Muscle of arm (tissue), 12 donors: ENCODE measurements around the gene RADIL. TPM values are rescaled to one million over a fixed set of nuclear protein-coding genes. Genes with fewer than 3 reads are reported as not detected.

Experiments
- DNase-seq: peaks from one replicate; pipeline ENCODE4 v3.0.0-alpha.2; 2013
- polyA plus RNA-seq, 12 donors: library from polyadenylated mRNA; unstranded; fragments of 120-200 nt; gene quantifications; one replicate each; pipeline ENCODE4 v1.2.1, GENCODE V29; 2013; ENCODE audit not compliant: insufficient read length in 12 of 12

The RADIL gene
- polyA plus RNA-seq, 12 donors = 2.0 to 14.4 (median 3.5) TPM; not detected in 1

DNA sequence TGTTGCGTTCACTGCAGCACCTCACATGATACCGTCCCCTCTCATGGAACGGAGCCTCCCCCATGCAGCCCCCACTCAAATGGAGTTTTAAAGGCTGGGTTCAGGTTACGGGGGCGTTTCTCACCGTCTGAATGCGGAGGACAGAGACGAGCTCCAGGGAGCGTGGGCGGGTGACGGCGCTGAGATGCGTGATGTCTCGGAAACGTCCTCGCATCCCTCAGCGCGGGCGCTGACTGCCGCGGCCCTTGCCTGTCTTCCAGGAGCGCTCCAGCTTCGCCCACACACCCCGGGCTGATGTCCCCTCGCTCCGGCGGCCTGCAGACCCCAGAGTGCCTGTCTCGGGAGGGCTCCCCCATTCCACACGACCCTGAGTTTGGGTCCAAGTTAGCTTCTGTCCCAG lies 124.7 kb downstream of the RADIL start:
- no peak for DNase-seq

DNA sequence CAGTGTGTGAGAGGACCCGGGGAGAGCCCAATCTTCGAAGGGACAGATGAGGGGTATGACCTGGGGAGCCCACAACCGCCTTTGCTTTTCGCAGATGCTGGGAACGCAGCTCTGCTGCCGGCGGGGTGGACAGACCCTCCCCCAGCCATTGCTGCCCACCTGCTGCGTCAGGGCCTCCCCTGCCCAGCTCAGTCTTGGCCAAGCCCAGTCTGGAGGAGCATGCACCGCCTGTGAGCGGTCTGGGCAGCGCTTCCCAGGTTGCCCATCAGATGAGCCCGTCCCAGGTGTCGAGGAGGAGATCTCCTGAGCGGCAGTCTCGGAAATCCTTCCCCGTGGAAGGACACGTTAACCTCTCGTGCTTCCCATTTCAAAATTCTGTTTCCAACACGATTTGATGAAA lies 125.4 kb downstream of the RADIL start:
- DNase-seq = no peak

DNA sequence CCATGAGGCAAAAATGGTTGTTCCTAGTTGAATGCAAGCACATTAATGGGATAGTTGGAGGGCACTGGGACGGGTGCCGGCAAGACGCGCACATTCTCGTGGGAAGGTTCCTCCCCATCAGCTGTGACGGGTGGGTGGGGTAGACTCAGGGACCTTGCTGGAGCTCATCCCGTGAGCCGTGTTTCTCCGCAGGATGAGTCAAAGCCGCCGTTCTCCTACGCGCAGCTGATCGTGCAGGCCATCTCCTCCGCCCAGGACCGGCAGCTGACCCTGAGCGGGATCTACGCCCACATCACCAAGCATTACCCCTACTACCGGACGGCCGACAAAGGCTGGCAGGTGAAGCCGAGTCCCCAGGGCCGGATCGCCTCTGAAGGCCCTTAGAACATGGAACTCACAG lies 128.5 kb downstream of the RADIL start:
- DNase-seq = no peak

DNA sequence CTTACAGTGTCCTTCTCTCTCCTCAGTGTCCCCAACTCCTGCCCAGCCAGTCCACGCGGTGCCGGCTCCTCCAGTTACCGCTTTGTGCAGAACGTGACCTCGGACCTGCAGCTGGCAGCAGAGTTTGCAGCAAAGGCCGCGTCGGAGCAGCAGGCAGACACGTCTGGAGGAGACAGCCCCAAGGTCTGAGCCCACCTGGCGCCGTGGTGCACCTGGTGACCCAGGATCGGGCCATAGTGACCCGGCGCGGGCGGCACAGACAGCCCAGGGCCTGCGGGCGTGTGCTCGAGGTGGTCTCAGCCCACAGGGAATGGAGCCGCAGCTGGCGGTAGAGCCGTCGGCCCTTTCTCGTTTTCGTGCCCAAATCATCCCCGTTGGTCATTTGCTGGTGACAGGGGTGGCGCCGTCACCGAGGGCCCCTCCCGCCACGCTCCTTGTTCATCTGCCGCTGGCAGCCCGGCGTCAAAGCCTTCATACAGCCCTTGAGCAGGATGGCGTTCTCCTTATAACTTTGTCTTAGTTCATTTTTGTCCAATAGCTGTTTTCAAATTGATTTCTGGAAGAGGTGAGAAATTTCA lies 129.0 kb downstream of the RADIL start:
- no peak for DNase-seq

DNA sequence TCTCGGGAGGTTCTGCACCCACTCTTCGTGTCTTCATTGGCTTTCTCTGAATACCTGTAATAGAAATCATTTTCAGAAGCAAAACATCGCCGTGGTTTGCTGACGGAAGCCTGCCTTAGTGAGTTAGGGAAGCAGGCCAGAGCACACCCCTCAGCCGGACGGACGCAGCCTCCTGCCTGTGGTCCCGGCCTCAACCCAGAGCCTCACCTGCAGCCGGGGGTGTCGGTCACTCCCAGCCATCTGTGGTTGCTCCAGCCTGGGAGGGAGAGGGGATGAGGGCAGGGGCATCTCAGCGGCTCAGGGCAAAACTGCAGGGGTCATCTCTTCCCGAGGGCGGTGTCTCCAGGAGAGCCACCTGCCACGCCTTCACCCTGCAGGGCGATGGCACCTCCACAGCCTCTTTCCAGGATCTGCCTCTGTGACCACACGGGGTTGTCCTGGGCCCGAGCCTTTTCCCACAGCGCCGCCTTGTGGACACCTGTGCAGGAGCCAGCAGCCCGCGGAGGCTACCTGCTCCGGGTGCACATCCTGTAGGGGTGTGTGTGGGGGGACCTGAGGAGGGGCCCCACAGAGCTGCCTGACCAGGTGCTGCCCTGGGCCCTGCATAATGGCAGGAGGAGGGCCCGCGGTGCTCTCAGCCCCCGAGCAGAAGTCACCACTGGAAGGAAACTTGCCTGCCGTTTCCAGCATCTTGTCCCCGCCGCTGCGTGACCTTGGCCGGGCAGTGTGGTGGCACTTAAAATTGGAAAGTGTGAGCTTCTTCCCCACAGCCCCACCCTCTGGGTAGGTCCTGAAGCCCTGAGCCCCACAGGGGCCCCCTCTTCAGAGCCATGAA lies 129.7 kb downstream of the RADIL start:
- peak; percentile 60 for DNase-seq

DNA sequence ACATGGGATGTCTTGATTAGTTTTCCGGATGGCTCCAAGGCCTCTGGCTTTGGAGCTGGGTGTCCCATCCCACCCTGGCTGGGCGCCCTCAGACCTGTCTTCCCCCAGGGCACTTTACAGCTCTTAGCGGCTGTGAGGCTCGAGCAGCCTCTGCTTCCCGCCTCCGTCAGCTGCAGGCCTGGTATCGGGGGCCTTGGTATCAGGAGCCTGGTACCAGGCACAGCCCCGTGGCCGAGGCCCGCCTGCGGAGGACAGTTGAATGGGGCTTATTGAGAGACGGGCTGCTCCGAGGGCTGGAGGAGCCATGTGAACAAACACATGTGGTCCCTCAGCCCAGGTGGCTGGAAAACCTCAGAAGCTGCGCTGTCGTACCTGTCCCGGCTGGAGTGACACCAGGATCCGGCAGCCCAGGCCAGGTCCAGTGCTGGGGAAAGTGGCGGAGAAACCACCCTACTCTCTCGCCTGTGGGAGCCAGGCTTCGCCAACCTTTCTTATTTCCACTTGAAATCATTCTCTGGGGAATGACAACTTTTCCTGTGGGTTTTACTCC lies 132.0 kb downstream of the RADIL start:
- DNase-seq = no peak

DNA sequence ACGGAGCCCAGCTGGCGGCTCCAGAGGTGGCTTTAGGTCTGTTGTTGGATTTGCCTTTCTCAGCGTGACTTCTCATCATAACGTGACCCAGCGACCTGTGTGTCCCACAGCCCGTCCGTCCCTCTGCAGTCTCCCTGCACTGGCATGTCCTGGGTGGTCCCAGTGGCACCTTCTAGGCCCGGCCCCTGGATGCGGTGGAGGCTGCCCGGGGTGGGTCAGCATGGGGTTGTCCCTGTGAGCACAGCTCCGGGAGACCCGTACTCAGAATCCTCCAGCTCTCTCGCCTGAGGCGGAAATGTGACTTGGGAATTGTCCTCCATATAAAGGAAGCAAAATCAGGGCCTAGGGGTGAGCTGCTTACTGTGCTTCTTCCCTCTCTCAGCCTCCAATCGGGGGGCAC lies 133.7 kb downstream of the RADIL start:
- DNase-seq = no peak

DNA sequence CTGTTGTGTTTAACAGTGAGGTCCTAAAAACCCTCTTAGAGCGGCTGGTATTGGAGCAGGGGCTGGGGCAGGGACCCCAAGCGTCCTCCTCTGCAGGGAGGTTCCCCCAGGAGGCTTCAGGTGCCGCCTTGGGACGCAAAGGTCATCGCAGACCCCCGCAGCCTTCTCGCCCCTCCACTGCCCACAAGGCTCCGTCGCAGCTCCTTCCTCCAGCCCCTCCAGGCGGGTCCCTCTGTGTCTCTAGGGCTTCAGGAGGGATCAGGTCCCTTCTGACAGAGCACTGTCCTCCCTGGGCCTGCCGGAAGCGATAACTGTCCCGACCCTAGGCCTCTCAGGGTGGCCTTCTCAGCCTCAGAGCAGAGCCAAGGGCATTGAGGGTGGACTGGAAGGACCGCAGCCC lies 134.2 kb downstream of the RADIL start:
- no peak for DNase-seq

Other genes starting within 250 kb of the RADIL start
- 10 to 100 TPM; 11.8 to 92.4 (median 17.9) TPM for gene FOXK1, start 201.4 kb downstream of the RADIL start, polyA plus RNA-seq
- 10 to 100 TPM in 11 of 12 donors, not detected in 1; 10.3 to 17.8 (median 13.4) TPM for gene AP5Z1, start 108.1 kb downstream of the RADIL start, polyA plus RNA-seq
- gene PAPOLB, start 21.7 kb downstream of the RADIL start, polyA plus RNA-seq = under 1 TPM in 4 of 12 donors, not detected in 8; 0.04 to 0.12 (median 0.06) TPM
- gene MMD2, start 75.5 kb upstream of the RADIL start, polyA plus RNA-seq = under 1 TPM in 6 of 12 donors, not detected in 6; 0.07 to 0.59 (median 0.11) TPM
- 10 to 100 TPM in 10 of 12 donors, 1 to 10 TPM in 1, not detected in 1; 7.6 to 16.2 (median 13.4) TPM for gene RBAK, start 162.1 kb upstream of the RADIL start, polyA plus RNA-seq